Measurements from ENCODE around the gene TOGARAM2.

TOGARAM2 gene

GRCh38 chr2:29057006-29057405, 75.9 kb downstream of the TOGARAM2 start:
- DNase-seq: no peak

GRCh38 chr2:29059624-29060023, 78.5 kb downstream of the TOGARAM2 start:
- DNase-seq: no peak

GRCh38 chr2:29060441-29060840, 79.3 kb downstream of the TOGARAM2 start:
- DNase-seq: no peak

GRCh38 chr2:29061176-29061575, 80.1 kb downstream of the TOGARAM2 start:
- DNase-seq: no peak

GRCh38 chr2:29061616-29062015, 80.5 kb downstream of the TOGARAM2 start:
- no peak for DNase-seq

GRCh38 chr2:29062371-29062770, 81.3 kb downstream of the TOGARAM2 start:
- no peak for DNase-seq

- no peak for DNase-seq
These were observed 82.0 kb downstream of the TOGARAM2 start for GRCh38 chr2:29063056-29063455.

GRCh38 chr2:29063646-29064345, 82.7 kb downstream of the TOGARAM2 start:
- no peak for DNase-seq

- no peak for DNase-seq
These were observed 83.2 kb downstream of the TOGARAM2 start for GRCh38 chr2:29064346-29064715.

GRCh38 chr2:29064746-29065067, 83.6 kb downstream of the TOGARAM2 start:
- no peak for DNase-seq

GRCh38 chr2:29065068-29065811, 84.1 kb downstream of the TOGARAM2 start:
- no peak for DNase-seq

GRCh38 chr2:29066271-29066860, 85.3 kb downstream of the TOGARAM2 start:
- no peak for DNase-seq

- no peak for DNase-seq
These were observed 86.0 kb downstream of the TOGARAM2 start for GRCh38 chr2:29066997-29067605.

- no peak for DNase-seq
These were observed 87.4 kb downstream of the TOGARAM2 start for GRCh38 chr2:29068513-29068912.

- no peak for DNase-seq
These were observed 89.4 kb downstream of the TOGARAM2 start for GRCh38 chr2:29070526-29070925.

- DNase-seq: no peak
These were observed 90.2 kb downstream of the TOGARAM2 start for GRCh38 chr2:29071032-29071975.

GRCh38 chr2:29072251-29072650, 91.2 kb downstream of the TOGARAM2 start:
- no peak for DNase-seq

GRCh38 chr2:29072971-29073725, 92.0 kb downstream of the TOGARAM2 start:
- no peak for DNase-seq

GRCh38 chr2:29073933-29074332, 92.8 kb downstream of the TOGARAM2 start:
- no peak for DNase-seq

GRCh38 chr2:29074411-29074810, 93.3 kb downstream of the TOGARAM2 start, which contains the start of gene PCARE:
Gene PCARE, minus strand, starts transcription at chr2:29074523. Its CDS starts 262 bp downstream, at chr2:29074261.
- no peak for DNase-seq

- no peak for DNase-seq
These were observed 95.0 kb downstream of the TOGARAM2 start for GRCh38 chr2:29075894-29076705.

Measured in NCI-H526 treated with DMSO at 0.1 percent for 48 hours (cell line).